HepG2 (cell line): Measurements from ENCODE around the gene ARHGDIA. TPM values are rescaled to one million over a fixed set of nuclear protein-coding genes. Genes with fewer than 3 reads are reported as not detected.
A peak's percentile ranks its signal among the peaks of the same experiment; 100 is the strongest.

Experiments used
- KIAA2018 ChIP-seq: sonication (generic); formaldehyde crosslinking; IDR thresholded peaks from 2 replicates; pipeline ENCODE4 v1.5.0; 2020; ENCODE audit warnings: mild to moderate bottlenecking, missing genetic modification reagents, borderline replicate concordance
- MED1 ChIP-seq: sonication (generic); formaldehyde crosslinking; IDR thresholded peaks from 2 replicates; pipeline ENCODE4 v1.4.0; 2020; ENCODE audit warnings: missing genetic modification reagents
- MLXIP ChIP-seq: sonication (generic); formaldehyde crosslinking; IDR thresholded peaks from 2 replicates; pipeline ENCODE4 v1.9.0; 2021; ENCODE audit warnings: missing genetic modification reagents, borderline replicate concordance
- ZNF224 ChIP-seq: sonication (generic); formaldehyde crosslinking; IDR thresholded peaks from 2 replicates; pipeline ENCODE4 v1.5.0; 2020; ENCODE audit warnings: mild to moderate bottlenecking, missing genetic modification reagents
- ZNF318 ChIP-seq: sonication (generic); formaldehyde crosslinking; IDR thresholded peaks from 2 replicates; pipeline ENCODE4 v1.4.0; 2020; ENCODE audit warnings: mild to moderate bottlenecking, missing genetic modification reagents
- polyA plus RNA-seq, 8 experiments: library from polyadenylated mRNA; depleted of rRNA in 3 of 8; stranded (reverse) in 7 of 8; unstranded in 1 of 8; fragments of >200 nt; fragmentation: Illumina TruSeq in 4 of 8; extraction: Trizol in 4 of 8; gene quantifications; 2 replicates each; pipeline versions ENCODE4 v1.2.1 to v1.2.3, GENCODE V29; 2011 to 2016; ENCODE audit warnings: low read depth in 4 of 8, missing spikeins in 1 of 8, mixed read lengths in 1 of 8; ENCODE audit not compliant: insufficient read depth in 1 of 8
- total RNA-seq, 5 experiments: library from RNA; depleted of rRNA; stranded (reverse); fragments of >200 nt; fragmentation: Illumina TruSeq; extraction: Trizol; gene quantifications; 2 replicates each; pipeline ENCODE4 v1.2.3, GENCODE V29; 2016; ENCODE audit warnings: low read depth in 1 of 5

Gene ARHGDIA
- total and polyA plus RNA-seq, 2 of the 13 experiments (the other 11 are each of a cell fraction or from before 2014, with no cell fraction given): 40.0 to 64.0 TPM

GRCh38 chr17:81833160-81833920, 37.8 kb downstream of the ARHGDIA start, which contains the start of gene MCRIP1 (continued):
- peak; percentile 83; the same call in 1 of the 2 replicates for TF ChIP-seq ZNF318 (CRISPR knock-in tag)
- TF ChIP-seq MED1 (CRISPR knock-in tag): peak; percentile 60; the same call in 1 of the 2 replicates
- TF ChIP-seq ZNF224 (CRISPR knock-in tag): no peak
- no peak for TF ChIP-seq KIAA2018 (CRISPR knock-in tag)
- no peak for TF ChIP-seq MLXIP (CRISPR knock-in tag)
